PFSK-1 (cell line): ENCODE results near the gene IST1.

ENCODE experiments used
- SIN3A ChIP-seq: IDR thresholded peaks from 2 replicates; pipeline ENCODE4 v1.6.1; 2012; ENCODE audit warnings: mild to moderate bottlenecking, low read length, moderate library complexity, borderline replicate concordance; ENCODE audit not compliant: insufficient read depth
- TAF1 ChIP-seq: IDR thresholded peaks from 2 replicates; pipeline ENCODE4 v1.6.1; 2012; ENCODE audit warnings: low read length, control low read depth, borderline replicate concordance; ENCODE audit not compliant: insufficient read depth

- no peak for TF ChIP-seq SIN3A
- no peak for TF ChIP-seq TAF1
Observed at GRCh38 chr16:71863995-71864394, 31.3 kb upstream of the IST1 start.
